Uterine smooth muscle cell (primary cell): Measurements from ENCODE around the gene PGPEP1. TPM values are rescaled to one million over a fixed set of nuclear protein-coding genes. Genes with fewer than 3 reads are reported as not detected.

Source experiments
- total RNA-seq: library from RNA; depleted of rRNA; stranded (reverse); fragments of >200 nt; gene quantifications from 2 replicates; pipeline ENCODE4 v1.2.3, GENCODE V29; 2014

PGPEP1 gene
- 24.0 and 50.5 TPM in 2 replicates for total RNA-seq

GRCh38 chr19:18340190-18340989, at the start of gene PGPEP1:
TSS of gene PGPEP1 (plus strand) at chr19:18340598. CDS start at chr19:18340682, 84 bp downstream.

GRCh38 chr19:18322759-18323460, 17.5 kb upstream of the PGPEP1 start, which contains the start of gene LSM4:
TSS of gene LSM4 (minus strand) at chr19:18323076. CDS start at chr19:18323020, 56 bp downstream.

GRCh38 chr19:18385675-18386542, 45.5 kb downstream of the PGPEP1 start, which contains the start of gene GDF15:
TSS of gene GDF15 (plus strand) at chr19:18386158. CDS start at chr19:18386190, 32 bp downstream.

GRCh38 chr19:18397242-18398202, 57.1 kb downstream of the PGPEP1 start, which contains the start of gene LRRC25:
TSS of gene LRRC25 (minus strand) at chr19:18397622. CDS start at chr19:18396963, 659 bp downstream.

GRCh38 chr19:18419195-18419698, 78.8 kb downstream of the PGPEP1 start, which contains the start of gene SSBP4:
TSS of gene SSBP4 (plus strand) at chr19:18419398. CDS start at chr19:18419649, 251 bp downstream.

Other genes with a start within 250 kb of the PGPEP1 start
- 1.2 and 2.7 TPM in 2 replicates for gene MAST3, start 242.8 kb upstream of the PGPEP1 start, total RNA-seq
- gene PIK3R2, start 187.4 kb upstream of the PGPEP1 start, total RNA-seq, result 8.7 and 15.7 TPM in 2 replicates
- gene IFI30, start 166.8 kb upstream of the PGPEP1 start, total RNA-seq, result 0.87 and 2.3 TPM in 2 replicates
- gene MPV17L2, start 147.4 kb upstream of the PGPEP1 start, total RNA-seq, result 11.6 and 20.9 TPM in 2 replicates
- 0.89 and 1.5 TPM in 2 replicates for gene RAB3A, start 136.6 kb upstream of the PGPEP1 start, total RNA-seq
- under 0.01 and 0.44 TPM in 2 replicates for gene PDE4C, start 114.2 kb upstream of the PGPEP1 start, total RNA-seq
- gene IQCN, start 66.1 kb upstream of the PGPEP1 start, total RNA-seq, result 0.44 and 0.50 TPM in 2 replicates
- gene JUND, start 59.0 kb upstream of the PGPEP1 start, total RNA-seq, result 136 and 174 TPM in 2 replicates
- gene LSM4, start 17.5 kb upstream of the PGPEP1 start, total RNA-seq, result 122 and 207 TPM in 2 replicates
- 82.9 and 265 TPM in 2 replicates for gene GDF15, start 45.6 kb downstream of the PGPEP1 start, total RNA-seq
- 0.11 and 0.25 TPM in 2 replicates for gene LRRC25, start 57.0 kb downstream of the PGPEP1 start, total RNA-seq
- 63.0 and 65.4 TPM in 2 replicates for gene SSBP4, start 78.8 kb downstream of the PGPEP1 start, total RNA-seq
- 10.7 and 27.7 TPM in 2 replicates for gene ISYNA1, start 97.5 kb downstream of the PGPEP1 start, total RNA-seq
- gene ELL, start 181.5 kb downstream of the PGPEP1 start, total RNA-seq, result 15.2 and 16.6 TPM in 2 replicates
- gene FKBP8, start 203.0 kb downstream of the PGPEP1 start, total RNA-seq, result 160 and 335 TPM in 2 replicates
- 46.0 and 68.0 TPM in 2 replicates for gene KXD1, start 217.3 kb downstream of the PGPEP1 start, total RNA-seq
- gene UBA52, start 231.3 kb downstream of the PGPEP1 start, total RNA-seq, result 425 and 545 TPM in 2 replicates
- 56.5 and 76.9 TPM in 2 replicates for gene REX1BD, start 248.2 kb downstream of the PGPEP1 start, total RNA-seq